NCI-H226 (cell line): ENCODE results near the gene WDR5.

ENCODE experiments used
- DNase-seq: peaks from one replicate; pipeline ENCODE4 v3.0.0-alpha.2; 2015

WDR5 gene

DNA sequence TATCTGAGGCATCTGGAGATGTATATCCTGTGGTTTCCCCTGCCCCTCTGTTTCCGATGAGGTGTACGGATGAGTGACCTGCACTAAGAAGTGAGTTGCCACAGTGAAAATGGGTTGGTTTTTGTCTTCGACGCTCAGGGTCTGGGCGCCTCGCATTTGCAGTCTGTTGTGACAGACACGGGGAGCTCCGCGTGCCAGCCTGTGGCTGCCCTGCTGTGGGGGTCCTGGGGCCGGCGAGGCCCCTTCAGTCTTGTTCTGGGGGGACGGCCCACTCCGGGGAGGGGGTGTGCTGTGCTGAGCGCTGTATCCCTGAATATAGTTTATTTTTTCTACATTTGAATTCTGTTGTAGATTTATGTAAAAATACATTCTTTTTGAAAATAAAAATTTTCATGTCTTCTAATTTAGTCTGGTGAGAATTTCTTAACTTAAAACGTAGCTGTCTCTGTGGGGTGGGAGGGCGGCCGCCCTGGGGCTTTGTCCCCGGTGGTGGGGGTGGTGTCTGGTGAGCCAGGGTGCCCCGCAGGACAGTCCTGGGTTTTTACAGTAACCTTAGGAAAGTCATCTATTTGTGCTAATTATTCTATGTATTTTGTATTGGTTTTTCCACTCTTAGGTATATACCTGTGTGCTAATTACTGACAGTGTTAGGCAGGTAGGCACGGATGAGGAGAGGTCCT lies 23.8 kb downstream of the WDR5 start:
- no peak for DNase-seq

DNA sequence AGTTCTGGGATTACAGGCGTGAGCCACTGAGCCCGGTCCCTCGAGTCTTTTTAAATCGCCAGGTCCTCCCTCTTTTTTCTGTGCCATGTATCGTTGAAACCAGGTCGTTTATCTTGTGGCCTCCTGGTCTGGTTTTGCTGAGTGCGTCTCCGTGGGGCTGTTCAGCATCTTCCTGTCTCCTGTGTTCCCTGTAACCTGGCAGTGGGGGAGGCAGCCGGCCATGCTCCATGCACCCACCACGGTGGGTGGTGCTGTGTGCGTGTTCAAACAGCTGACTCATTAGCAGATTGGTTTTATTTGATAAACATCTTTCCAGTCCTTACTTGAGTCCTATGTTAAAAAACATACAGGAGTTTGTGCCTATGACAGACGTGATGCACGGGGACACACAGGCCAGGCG lies 25.8 kb downstream of the WDR5 start:
- DNase-seq: no peak

GRCh38 chr9:134162212-134162775 lies 26.4 kb downstream of the WDR5 start:
- no peak for DNase-seq

- no peak for DNase-seq
Measured at GRCh38 chr9:134162926-134163370, 27.1 kb downstream of the WDR5 start.

- peak; percentile 29 for DNase-seq
Measured at GRCh38 chr9:134163371-134164196, 27.7 kb downstream of the WDR5 start.

DNA sequence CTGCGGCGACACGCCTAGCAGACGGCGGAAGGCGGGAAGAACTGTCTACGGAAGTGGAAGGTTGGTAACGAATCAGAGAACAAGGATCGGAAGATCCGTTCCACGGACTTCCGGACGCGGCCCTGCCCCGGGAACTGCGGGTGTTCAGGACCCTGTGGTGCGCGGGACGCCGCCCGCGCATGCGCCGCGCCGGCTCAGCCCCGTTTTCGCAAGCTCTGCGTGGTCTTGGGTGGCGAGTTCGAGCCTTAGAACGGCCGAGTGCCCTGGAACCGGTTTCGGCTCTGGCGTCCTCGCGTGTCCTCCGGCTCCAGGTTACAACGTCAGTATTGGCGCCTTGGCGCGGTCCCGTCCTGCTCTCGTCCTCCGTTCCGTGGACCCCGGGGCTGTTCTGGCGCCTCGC lies 29.0 kb downstream of the WDR5 start:
- DNase-seq: no peak

GRCh38 chr9:134165357-134166315 lies 29.8 kb downstream of the WDR5 start:
- no peak for DNase-seq

GRCh38 chr9:134166374-134166773 lies 30.5 kb downstream of the WDR5 start:
- DNase-seq: no peak

DNA sequence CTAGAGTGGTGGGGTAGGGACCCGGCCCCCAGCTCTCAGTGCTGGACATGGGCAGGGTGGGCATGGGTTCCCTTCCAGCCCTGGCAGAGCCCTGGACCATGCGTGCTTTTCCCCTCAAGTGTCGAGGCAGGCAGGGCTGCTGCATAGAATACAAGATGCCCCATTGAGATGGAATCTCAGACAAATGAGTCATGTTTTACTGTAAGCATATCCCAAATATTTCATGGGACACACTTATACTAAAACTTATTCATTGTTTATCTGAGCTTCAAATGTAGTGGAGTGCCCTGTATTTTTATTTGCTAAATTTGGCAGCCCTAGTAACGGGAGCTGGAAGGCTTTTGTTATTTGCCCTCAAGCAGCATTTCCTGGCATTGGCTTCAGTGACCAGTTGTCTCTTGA lies 31.6 kb downstream of the WDR5 start:
- peak; percentile 18 for DNase-seq

DNA sequence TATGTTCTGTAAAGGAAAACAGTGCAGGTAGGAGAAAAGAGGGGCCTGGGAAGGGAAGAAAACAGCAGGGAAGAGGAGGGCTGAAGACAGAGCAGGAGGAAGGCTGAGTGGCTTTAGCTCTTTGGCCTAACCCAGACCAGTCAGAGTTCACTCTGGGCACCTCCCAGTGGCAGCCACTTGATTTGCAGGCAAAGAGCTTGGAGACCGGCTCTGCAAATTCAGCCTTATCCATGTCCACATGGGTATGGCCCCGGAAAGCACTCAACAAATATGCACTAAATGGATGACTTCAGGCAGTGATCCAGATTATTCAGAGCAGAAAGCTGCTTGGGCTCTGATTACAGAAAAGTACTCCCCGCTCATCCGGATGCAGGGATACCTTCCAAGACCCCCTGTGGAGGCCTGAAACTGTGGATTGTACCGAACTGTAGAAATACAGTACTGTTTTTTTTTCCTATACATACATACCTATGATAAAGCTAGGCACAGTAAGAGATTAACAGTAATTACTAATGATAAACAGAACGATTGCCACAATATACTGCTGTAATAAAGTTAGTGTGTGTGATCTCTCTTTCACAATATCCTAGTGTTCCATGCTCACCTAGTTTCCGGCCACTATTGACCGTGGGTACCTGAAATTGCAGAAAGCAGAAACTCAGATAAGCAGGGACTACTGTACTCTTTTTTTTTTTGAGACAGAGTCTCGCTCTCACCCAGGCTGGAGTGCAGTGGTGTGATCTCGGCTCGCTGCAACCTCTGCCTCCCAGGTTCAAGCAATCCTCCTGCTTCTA lies 33.1 kb downstream of the WDR5 start:
- DNase-seq: no peak

DNA sequence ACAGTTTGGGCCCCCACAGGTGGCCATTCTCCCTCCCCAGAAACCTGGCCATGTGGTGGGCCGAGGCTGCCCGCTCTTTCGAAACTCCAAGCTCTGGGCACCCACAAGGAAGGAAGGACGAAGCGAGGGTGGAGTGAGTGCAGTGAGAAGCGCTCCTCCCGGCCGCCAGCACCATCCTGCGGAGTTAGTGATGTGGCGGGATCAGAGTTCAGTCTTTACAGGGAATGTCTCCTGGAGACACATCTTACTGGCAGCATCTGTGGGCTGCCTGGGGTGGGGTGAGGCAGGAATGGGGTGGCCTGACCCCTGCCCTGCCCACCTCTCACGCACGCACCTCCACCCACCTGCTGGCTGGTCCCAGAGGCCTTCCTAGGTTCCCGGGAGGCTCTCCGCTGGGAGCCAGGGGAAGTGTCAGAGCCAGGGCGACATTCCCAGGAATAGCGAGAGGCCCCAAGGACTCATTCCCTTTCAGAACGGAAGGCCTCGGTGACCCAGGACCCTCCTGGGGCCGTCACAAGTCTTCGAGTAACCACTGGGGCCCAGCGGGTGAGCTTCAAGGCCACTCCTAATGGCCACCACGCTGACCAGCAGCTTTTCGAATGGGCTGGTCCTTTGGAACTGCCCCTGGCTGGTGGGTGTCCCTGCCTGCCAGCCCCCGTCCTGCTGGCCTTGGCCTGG lies 34.0 kb downstream of the WDR5 start:
- DNase-seq: no peak

DNA sequence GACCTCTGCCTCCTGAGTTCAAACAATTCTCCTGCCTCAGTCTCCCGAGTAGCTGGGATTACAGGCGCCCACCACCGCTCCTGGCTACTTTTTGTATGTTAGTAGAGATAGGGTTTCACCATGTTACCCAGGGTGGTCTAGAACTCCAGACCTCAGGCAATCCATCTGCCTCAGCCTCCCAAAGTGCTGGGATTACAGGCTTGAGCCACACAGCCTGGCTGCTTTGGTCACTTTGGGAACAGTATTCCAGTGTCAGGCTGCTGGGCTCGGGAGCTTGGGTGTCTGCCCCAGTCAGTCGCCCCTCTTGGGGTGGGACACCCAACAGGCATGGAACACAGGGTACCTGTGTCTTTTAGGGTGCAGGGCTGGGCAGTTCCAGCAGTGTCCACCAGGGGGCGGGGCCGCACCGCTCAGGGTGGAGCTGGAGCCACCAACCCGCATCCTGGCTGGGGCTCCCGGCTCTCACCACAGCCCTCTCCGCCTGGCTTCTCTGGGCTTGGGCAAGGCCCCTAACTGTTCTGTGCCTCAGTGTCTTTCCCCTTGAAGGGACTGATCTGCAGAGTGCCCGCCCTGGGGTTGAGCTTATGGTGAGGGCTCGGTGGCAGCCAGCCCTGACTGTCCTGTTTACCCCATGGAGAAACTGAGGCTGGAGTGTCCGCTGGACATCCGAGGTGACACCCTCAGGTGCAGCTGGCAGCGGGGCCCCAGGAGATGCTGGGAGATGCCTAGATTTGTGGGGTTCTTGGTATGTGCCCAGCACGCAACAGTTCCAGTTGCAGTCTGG lies 34.8 kb downstream of the WDR5 start:
- DNase-seq: no peak

- no peak for DNase-seq
Measured at GRCh38 chr9:134171316-134172197, 35.7 kb downstream of the WDR5 start.

GRCh38 chr9:134172198-134173126 lies 36.6 kb downstream of the WDR5 start:
- DNase-seq: no peak

DNA sequence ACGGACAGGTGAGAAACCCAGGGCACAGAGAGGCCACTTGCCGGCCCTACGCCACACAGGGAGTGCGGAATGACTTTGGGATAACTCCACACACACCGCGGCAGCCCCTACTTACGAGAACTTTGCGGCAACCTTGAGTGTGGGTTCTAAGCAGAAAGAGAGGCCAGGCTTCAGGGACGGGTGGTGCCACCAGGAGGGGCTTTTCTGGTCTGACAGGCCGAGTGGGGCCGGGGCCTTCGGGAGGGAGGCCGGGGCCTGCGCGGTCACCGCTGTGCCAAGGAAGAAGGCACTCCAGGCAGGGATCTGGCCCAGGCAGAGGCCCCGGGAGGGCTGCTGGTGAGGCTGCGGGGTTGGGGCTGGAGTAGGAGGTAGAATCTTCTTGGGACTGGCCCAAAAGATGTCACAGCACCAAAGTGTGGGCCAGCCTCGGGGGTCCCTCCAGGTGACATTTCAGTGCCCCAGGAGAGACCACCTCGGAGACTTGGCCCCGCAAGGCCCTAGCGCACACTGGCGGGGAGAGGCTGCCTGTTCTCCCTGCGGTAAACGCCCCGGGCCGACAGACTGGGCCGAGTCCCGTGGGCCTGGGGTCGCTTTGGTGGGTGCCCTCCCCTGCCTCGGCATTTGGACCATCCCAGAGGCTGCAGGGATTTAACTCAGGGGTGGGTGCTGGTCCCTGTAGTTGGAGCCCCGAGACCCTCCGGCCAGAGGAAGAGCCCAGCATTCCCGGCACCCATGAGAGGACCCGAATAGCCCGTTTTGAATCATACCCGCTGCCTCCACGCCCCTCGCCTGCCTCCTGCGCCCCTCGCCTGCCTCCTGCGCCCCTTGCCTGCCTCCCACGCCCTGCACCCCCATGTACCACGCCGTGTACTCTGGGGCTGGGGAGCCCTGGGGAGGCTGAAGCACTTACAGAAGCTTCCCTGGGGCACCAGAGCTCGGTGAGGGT lies 37.5 kb downstream of the WDR5 start:
- no peak for DNase-seq

- no peak for DNase-seq
Measured at GRCh38 chr9:134174073-134174449, 38.2 kb downstream of the WDR5 start.
